NCI-H2029 (cell line): ENCODE measurements around the gene CACNA2D4.
"Not testable (repeated sequence)": the region's sequence is repeated elsewhere in the genome, so short reads cannot be mapped to it uniquely, and the experiment has no call there.

Experiments used
- DNase-seq: peaks from one replicate; lab custom pipeline; 2025; lab: John Stamatoyannopoulos, UW

CACNA2D4 gene

GRCh38 chr12:1918081-1918883 is at the start of gene CACNA2D4:
CACNA2D4 (minus strand) TSS chr12:1918652; CDS start chr12:1918473, 179 bp downstream.
- DNase-seq = no peak

- no peak for DNase-seq
Observed at GRCh38 chr12:1966561-1967226, 48.2 kb upstream of the CACNA2D4 start.

GRCh38 chr12:1965916-1966315 is 47.5 kb upstream of the CACNA2D4 start:
- no peak for DNase-seq

- no peak for DNase-seq
Observed at GRCh38 chr12:1962051-1963020, 43.9 kb upstream of the CACNA2D4 start.

- no peak for DNase-seq
Observed at GRCh38 chr12:1956716-1957115, 38.3 kb upstream of the CACNA2D4 start.

GRCh38 chr12:1949771-1950470 is 31.5 kb upstream of the CACNA2D4 start:
- no peak for DNase-seq

- no peak for DNase-seq
Observed at GRCh38 chr12:1948883-1949282, 30.4 kb upstream of the CACNA2D4 start.

- no peak for DNase-seq
Observed at GRCh38 chr12:1947081-1947480, 28.6 kb upstream of the CACNA2D4 start.

GRCh38 chr12:1946296-1946695 is 27.8 kb upstream of the CACNA2D4 start:
- no peak for DNase-seq

GRCh38 chr12:1945502-1945901 is 27.1 kb upstream of the CACNA2D4 start:
- not testable (repeated sequence) for DNase-seq

- DNase-seq = peak; percentile 51
Observed at GRCh38 chr12:1939801-1940607, 21.6 kb upstream of the CACNA2D4 start.

- DNase-seq = no peak
Observed at GRCh38 chr12:1939331-1939730, 20.9 kb upstream of the CACNA2D4 start.

GRCh38 chr12:1937481-1938224 is 19.2 kb upstream of the CACNA2D4 start:
- DNase-seq = no peak

GRCh38 chr12:1936406-1937320 is 18.2 kb upstream of the CACNA2D4 start:
- DNase-seq = peak; percentile 43

GRCh38 chr12:1935700-1936378 is 17.4 kb upstream of the CACNA2D4 start:
- no peak for DNase-seq

- DNase-seq = no peak
Observed at GRCh38 chr12:1935242-1935641, 16.8 kb upstream of the CACNA2D4 start.

- DNase-seq = no peak
Observed at GRCh38 chr12:1934831-1935230, 16.4 kb upstream of the CACNA2D4 start.

- no peak for DNase-seq
Observed at GRCh38 chr12:1934068-1934467, 15.6 kb upstream of the CACNA2D4 start.
